GM13977 (cell line): ENCODE results near the gene NAV3.

ENCODE experiments used
- DNase-seq: peaks from one replicate; pipeline ENCODE4 v3.0.0; 2012; ENCODE audit warnings: low spot score
- CTCF ChIP-seq: IDR thresholded peaks from 2 replicates; pipeline ENCODE4 v1.5.1; 2012; ENCODE audit warnings: mild to moderate bottlenecking, control low read depth; ENCODE audit not compliant: insufficient read depth; ENCODE audit errors: extremely low read depth, missing control alignments
- in situ Hi-C: fragments of 300-500 bp; cut with MboI; formaldehyde crosslinking; loops from one replicate; pipeline ENCODE4 v1.12.0; 2022; ENCODE audit warnings: low sequenced_read_pairs, low pct_unique_long_range_greater_than_20kb, mixed read lengths, inconsistent platforms; ENCODE audit not compliant: unreplicated experiment

NAV3 gene

DNA sequence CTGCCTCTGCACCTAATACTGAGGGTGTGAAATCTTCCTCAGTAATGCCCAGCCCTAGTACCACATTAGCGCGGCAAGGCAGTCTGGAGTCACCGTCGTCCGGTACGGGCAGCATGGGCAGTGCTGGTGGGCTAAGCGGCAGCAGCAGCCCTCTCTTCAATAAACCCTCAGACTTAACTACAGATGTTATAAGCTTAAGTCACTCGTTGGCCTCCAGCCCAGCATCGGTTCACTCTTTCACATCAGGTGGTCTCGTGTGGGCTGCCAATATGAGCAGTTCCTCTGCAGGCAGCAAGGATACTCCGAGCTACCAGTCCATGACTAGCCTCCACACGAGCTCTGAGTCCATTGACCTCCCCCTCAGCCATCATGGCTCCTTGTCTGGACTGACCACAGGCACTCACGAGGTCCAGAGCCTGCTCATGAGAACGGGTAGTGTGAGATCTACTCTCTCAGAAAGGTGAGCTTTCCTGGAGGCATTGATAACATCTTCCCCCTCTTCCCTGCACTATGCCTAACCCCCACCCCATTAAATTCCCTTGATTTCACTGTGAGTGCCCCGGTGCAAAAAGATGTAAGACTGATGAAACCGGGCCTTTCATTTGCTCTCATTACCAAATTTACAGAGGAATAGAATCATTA lies 291.4 kb downstream of the NAV3 start:
- in situ Hi-C loops = no loop called here
- no peak for TF ChIP-seq CTCF
- no peak for DNase-seq

DNA sequence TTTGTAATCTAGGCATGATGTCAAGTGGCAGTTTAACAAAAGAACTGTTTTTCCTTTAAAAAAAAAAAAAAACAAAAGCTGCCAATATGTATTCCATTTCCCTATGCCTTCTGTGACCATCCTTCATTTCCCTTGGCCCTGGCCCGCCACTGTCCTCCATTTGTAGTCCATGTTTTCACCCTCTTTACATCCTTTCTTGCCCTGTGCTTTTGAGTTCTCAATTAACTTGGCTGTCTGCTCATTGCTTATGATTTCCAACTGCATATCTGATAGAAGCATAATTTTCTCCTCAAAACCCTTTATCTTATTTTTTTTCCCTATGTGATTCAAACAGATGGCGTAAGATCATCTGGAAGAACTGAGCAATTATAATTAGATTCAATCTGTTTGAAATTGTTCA lies 297.5 kb downstream of the NAV3 start:
- in situ Hi-C loops = no loop called here
- no peak for DNase-seq
- TF ChIP-seq CTCF = no peak

DNA sequence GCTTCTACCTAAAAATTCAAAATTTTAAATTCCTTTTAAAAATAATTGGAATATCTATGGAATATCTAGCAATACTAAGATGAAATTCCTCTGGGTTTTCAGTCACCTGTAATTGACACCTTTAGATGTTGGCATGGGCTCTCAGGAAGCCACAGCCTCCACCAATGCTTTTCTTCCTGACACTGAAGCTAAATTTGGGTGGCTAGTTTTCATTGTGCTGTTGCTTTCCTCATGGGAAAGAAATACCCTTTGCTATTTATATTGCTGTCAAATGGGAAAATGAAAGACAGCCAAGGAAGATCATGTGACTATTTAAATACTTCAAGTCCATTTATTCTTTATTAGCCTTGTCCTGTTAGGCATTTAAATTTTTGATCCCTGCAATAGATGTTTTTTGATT lies 313.0 kb downstream of the NAV3 start:
- no peak for DNase-seq
- in situ Hi-C loops = no loop called here
- no peak for TF ChIP-seq CTCF

DNA sequence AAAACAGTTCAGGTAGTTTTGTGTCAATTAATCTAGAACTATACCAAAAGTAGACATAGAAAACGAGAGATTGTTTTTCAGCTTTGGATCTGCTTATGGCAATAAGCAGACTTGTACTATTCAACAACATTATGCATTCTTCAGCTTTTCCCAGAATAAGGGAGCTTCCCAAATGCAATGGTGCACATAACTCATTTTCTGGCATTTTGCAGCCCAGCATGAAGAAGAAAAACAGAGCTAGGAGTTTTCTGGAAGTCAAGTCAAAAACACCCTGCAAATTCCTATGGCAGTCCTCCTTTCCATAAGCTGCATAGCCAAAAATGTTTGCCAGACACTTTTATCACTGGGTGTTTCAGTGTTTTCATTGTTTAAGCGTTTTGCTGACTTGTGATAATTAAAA lies 314.7 kb downstream of the NAV3 start:
- TF ChIP-seq CTCF = no peak
- DNase-seq = no peak
- in situ Hi-C loops = no loop called here

- peak; percentile 3 for DNase-seq
- peak; percentile 73 for TF ChIP-seq CTCF
- in situ Hi-C loops = no loop called here
These were observed 315.7 kb downstream of the NAV3 start for GRCh38 chr12:78146365-78146772.

DNA sequence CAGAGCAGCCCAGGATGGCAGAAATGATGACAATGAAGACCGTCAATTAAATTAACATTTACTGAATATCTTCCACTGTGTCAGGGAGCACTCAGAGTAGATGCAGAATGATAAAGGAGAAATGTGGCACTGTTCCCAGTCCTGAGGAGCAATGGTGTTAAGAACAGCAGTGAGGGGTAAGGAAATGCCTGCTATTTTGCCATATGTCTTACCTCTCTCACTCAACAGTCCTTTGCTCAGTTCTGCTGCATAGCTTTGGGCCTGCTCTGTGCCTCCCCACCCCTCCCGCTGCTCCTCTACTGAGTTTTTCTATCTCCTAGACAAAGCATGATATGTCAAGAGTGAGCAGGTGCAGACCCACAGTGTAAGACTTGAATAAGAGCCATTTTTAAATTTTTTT lies 318.8 kb downstream of the NAV3 start:
- DNase-seq = no peak
- TF ChIP-seq CTCF = no peak
- in situ Hi-C loops = no loop called here

- no peak for TF ChIP-seq CTCF
- in situ Hi-C loops = no loop called here
- DNase-seq = no peak
These were observed 324.9 kb downstream of the NAV3 start for GRCh38 chr12:78155546-78155945.
